Stomach (tissue), 9 donors: ENCODE measurements around the gene MID1. TPM values are rescaled to one million over a fixed set of nuclear protein-coding genes. Genes with fewer than 3 reads are reported as not detected.

Experiments
- DNase-seq, 2 donors: peaks; one replicate each; pipeline versions ENCODE4 v3.0.0 to v3.0.0-alpha.2; 2013 to 2019
- H3K27ac ChIP-seq, 5 donors: fragments of 200-600 bp in 4 of 5; sonication (generic) in 4 of 5; one replicate each; pipeline ENCODE4 v1.5.1; 2013 to 2019; ENCODE audit warnings: mild to moderate bottlenecking in 1 of 5, moderate library complexity in 1 of 5
- H3K27me3 ChIP-seq, 3 donors: fragments of 200-600 bp; sonication (generic); one replicate each; pipeline ENCODE4 v1.5.1; 2017 to 2019; ENCODE audit warnings: mixed run types in 1 of 3
- H3K36me3 ChIP-seq, 4 donors: fragments of 200-600 bp; sonication (generic); 1 replicate in 3 of 4; 2 replicates in 1 of 4; pipeline ENCODE4 v1.5.1; 2016 to 2019
- H3K4me1 ChIP-seq, 4 donors: fragments of 200-600 bp; sonication (generic); one replicate each; pipeline ENCODE4 v1.5.1; 2016 to 2019
- H3K4me3 ChIP-seq, 4 donors: fragments of 200-600 bp; sonication (generic) in 3 of 4; one replicate each; pipeline ENCODE4 v1.5.1; 2016 to 2019; ENCODE audit warnings: mild to moderate bottlenecking in 1 of 4
- H3K9me3 ChIP-seq, 4 donors: fragments of 200-600 bp; sonication (generic); one replicate each; pipeline ENCODE4 v1.5.1; 2016 to 2019
- CTCF ChIP-seq, 7 experiments: fragments of 450-650 bp in 4 of 7; fragments of 200-600 bp in 3 of 7; sonication (generic) in 3 of 7; IDR thresholded peaks; one replicate each; pipeline ENCODE4 v1.5.1; 2016 to 2019; ENCODE audit warnings: antibody characterized with exemption in 7 of 7, control low read depth in 2 of 7, mild to moderate bottlenecking in 1 of 7
- EP300 ChIP-seq: sonication (generic); formaldehyde crosslinking; IDR thresholded peaks from one replicate; pipeline ENCODE4 v1.6.1; 2017; ENCODE audit warnings: antibody characterized with exemption
- POLR2A ChIP-seq, 4 donors: fragments of 450-650 bp; IDR thresholded peaks; one replicate each; pipeline ENCODE4 v1.6.1; 2016; ENCODE audit warnings: antibody characterized with exemption in 4 of 4, control low read depth in 2 of 4, mild to moderate bottlenecking in 1 of 4, moderate library complexity in 1 of 4
- POLR2AphosphoS5 ChIP-seq, 3 donors: sonication (generic); formaldehyde crosslinking; IDR thresholded peaks; one replicate each; pipeline ENCODE4 v1.6.1; 2016; ENCODE audit warnings: antibody characterized with exemption in 3 of 3
- WGBS, 5 donors: extraction: QIAGEN DNeasy Blood & Tissue Kit in 3 of 5; methylation state at CpG; one replicate each; pipeline versions ENCODE4 v1.1.5 to v1.1.7; 2013 to 2018; 5-methylcytosine and 5-hydroxymethylcytosine counted together
- intact Hi-C: fragments of 100-400 bp; cut with DNase I; formaldehyde crosslinking; loops from one replicate; pipeline ENCODE4 v1.15.1; 2023; ENCODE audit warnings: low total_unique reads
- polyA plus RNA-seq, 3 donors: library from polyadenylated mRNA; stranded (reverse); fragments of 200-250 nt; gene quantifications; one replicate each; pipeline ENCODE4 v1.2.3, GENCODE V29; 2013
- total RNA-seq, 5 donors: library from RNA; depleted of rRNA; stranded (reverse); fragments of >200 nt; gene quantifications; one replicate each; pipeline versions ENCODE4 v1.1.0 to v1.2.3, GENCODE V29; 2014 to 2016
- donor health status: healthy with polysubstance abuse.
- donor health status: Bipolar disorder and iron deficiency.
- donor health status: healthy.

The MID1 gene
- total and polyA plus RNA-seq, 8 donors, result 2.0 to 25.1 (median 8.5) TPM

GRCh38 chrX:10566716-10567097 is 53.7 kb downstream of the MID1 start:
- TF ChIP-seq POLR2A (IDR thresholded peaks at IDR 0.05) (no peak), POLR2AphosphoS5 (IDR thresholded peaks at IDR 0.05) (no peak), EP300 (no peak), CTCF (IDR thresholded peaks at IDR 0.05) (no peak)
- WGBS, 5 donors, result 81 to 94% (median 94%) methylated on average over 9 to 11 of the region's 11 CpGs
- Histone ChIP-seq H3K4me3 (no peak overlapping the region), H3K27ac (no peak overlapping the region), H3K4me1 (peaks cover 0 to 7% (median 0%) of the 10 kb centered on the region in 4 donors), H3K36me3 (peaks cover 0 to 9% (median 0%) of the 10 kb centered on the region in 4 donors), H3K27me3 (no peaks in the 10 kb centered on the region), H3K9me3 (no peaks in the 10 kb centered on the region)
- intact Hi-C loops, result no loop called here
- DNase-seq, result no peak

GRCh38 chrX:10564484-10564883 is 55.9 kb downstream of the MID1 start:
- H3K4me1 ChIP-seq, result peaks cover 0 to 7% (median 0%) of the 10 kb centered on the region in 4 donors
- TF ChIP-seq POLR2A (IDR thresholded peaks at IDR 0.05) (no peak), POLR2AphosphoS5 (IDR thresholded peaks at IDR 0.05) (no peak), EP300 (no peak), CTCF (IDR thresholded peaks at IDR 0.05) (no peak)
- intact Hi-C loops, result no loop called here
- DNase-seq, result no peak
- peaks cover 0 to 9% (median 0%) of the 10 kb centered on the region in 4 donors for H3K36me3 ChIP-seq
- H3K27ac ChIP-seq, result no peak overlapping the region
- H3K27me3 ChIP-seq, result no peaks in the 10 kb centered on the region
- WGBS, 5 donors, result 47 to 80% (median 70%) methylated on average over 3 of the region's 3 CpGs
- H3K4me3 ChIP-seq, result no peak overlapping the region
- H3K9me3 ChIP-seq, result no peaks in the 10 kb centered on the region

DNA sequence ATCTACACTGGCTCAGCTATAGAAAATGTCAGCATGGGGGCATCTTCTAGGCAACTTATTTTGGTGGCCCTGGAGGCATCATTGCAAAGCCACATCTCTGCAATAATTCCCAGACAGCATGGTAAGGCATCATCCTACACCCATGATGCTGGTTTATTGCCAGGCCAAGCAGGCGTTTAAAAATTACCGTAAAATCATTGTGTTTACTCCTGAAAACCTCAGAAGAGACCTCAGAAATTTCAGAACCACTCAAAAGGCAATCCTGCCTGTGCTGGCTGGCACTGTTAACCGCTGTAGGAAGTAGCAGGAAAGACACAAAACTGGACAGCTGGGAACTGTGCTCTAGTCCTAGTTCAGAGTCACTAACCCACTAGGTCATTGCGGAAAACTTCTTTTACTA is 63.2 kb downstream of the MID1 start:
- Histone ChIP-seq H3K36me3 (no peaks in the 10 kb centered on the region), H3K4me3 (no peak overlapping the region), H3K4me1 (no peaks in the 10 kb centered on the region), H3K27ac (no peak overlapping the region), H3K27me3 (no peaks in the 10 kb centered on the region), H3K9me3 (no peaks in the 10 kb centered on the region)
- no peak for DNase-seq
- WGBS, 5 donors, result 78 to 91% (median 80%) methylated on average over 3 to 4 of the region's 4 CpGs
- TF ChIP-seq EP300, result no peak
- no peak for TF ChIP-seq POLR2AphosphoS5 (IDR thresholded peaks at IDR 0.05)
- no peak for TF ChIP-seq POLR2A (IDR thresholded peaks at IDR 0.05)
- TF ChIP-seq CTCF (IDR thresholded peaks at IDR 0.05), result no peak
- intact Hi-C loops, result no loop called here

- no peaks in the 10 kb centered on the region for H3K4me1 ChIP-seq
- H3K4me3 ChIP-seq, result no peak overlapping the region
- H3K27me3 ChIP-seq, result no peaks in the 10 kb centered on the region
- WGBS, 5 donors, result 76 to 96% (median 89%) methylated on average over 5 of the region's 5 CpGs
- intact Hi-C loops, result no loop called here
- H3K27ac ChIP-seq, result no peak overlapping the region
- H3K36me3 ChIP-seq, result no peaks in the 10 kb centered on the region
- no peaks in the 10 kb centered on the region for H3K9me3 ChIP-seq
- TF ChIP-seq EP300 (no peak), POLR2A (IDR thresholded peaks at IDR 0.05) (no peak), POLR2AphosphoS5 (IDR thresholded peaks at IDR 0.05) (no peak), CTCF (IDR thresholded peaks at IDR 0.05) (no peak)
- no peak for DNase-seq
Observed at GRCh38 chrX:10556405-10556804, 64.0 kb downstream of the MID1 start.
